Measurements from ENCODE around the gene MRGPRX2.

The MRGPRX2 gene

GRCh38 chr11:19060629-19061028 lies at the start of gene MRGPRX2:
MRGPRX2 (minus strand) TSS chr11:19060717; CDS start chr11:19056402, 4,315 bp downstream.
- DNase-seq (ENCODE audit: low read depth) = no peak

DNA sequence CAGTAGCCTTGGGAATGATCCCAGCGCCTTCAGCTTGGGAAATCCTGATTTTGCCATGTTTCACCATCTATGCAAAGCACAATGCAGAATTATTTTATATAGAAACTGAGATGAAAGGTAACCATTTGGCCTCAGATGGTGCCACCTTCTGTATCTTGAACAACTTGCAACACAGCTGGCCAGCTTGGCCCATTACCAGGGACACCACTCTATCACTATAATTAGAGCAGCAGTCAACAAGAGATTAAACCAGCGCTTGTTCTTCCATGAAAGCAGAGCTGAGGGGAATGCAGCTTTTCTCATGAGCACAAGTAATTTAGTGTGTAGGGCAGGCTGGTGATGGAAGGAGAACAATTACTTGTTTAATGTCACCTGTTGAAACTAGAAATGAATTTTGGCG lies 49.8 kb upstream of the MRGPRX2 start:
- no peak for DNase-seq (ENCODE audit: low read depth)

DNA sequence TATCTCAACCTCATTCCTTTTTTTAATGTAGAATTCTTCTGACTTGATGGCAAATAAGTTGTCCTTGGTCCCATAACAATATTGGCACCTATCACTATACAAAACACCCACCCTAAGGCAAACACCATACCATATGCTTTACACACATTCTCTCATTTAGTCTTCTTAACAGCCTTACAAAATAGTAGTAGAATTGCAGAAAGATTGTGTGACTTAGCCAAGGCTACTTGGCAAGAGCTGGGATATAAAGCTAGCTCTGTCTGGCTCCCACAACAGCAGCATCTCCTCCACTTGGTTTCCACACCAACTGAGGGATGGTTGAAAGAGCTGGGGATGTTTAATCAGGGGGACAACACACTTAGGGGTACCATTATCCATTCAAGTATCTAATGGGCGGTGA lies 46.6 kb upstream of the MRGPRX2 start:
- DNase-seq (ENCODE audit: low read depth) = no peak

GRCh38 chr11:19105011-19105410 lies 44.5 kb upstream of the MRGPRX2 start:
- no peak for DNase-seq (ENCODE audit: low read depth)

GRCh38 chr11:19102521-19102900 lies 42.0 kb upstream of the MRGPRX2 start:
- no peak for DNase-seq (ENCODE audit: low read depth)

DNA sequence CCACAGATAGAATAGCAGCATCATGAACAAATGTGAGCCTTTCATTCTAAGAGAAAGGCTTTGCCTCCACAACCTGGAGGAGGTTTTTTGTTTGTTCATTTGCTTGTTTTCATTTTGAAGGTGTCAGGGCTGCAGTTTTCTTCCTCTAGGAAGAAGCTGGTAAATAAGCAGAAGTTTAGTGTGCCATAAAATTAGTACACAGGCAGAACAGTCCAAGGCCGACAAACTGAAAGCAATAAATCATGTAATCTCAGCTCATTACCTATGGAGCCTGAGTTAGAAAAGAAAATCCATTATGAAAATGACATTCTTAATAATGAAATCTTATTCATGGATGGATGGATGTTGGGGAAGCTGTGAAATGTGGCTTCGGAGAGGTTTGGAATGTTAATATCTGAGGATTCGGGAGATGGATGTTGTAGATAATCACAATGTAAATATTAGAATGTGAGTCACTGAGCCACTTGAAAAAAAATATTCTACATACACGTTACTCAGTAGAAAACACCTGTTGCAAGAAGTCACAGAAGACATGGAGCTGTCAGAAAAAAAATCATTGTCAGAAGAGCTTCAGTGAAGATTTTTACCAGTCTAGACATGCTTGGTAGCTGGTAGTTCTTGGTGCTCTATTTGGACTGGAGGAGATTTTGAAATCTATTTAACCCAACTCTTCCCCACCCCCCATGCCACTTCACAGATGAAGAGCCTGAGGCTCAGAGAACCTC lies 41.4 kb upstream of the MRGPRX2 start:
- no peak for DNase-seq (ENCODE audit: low read depth)

DNA sequence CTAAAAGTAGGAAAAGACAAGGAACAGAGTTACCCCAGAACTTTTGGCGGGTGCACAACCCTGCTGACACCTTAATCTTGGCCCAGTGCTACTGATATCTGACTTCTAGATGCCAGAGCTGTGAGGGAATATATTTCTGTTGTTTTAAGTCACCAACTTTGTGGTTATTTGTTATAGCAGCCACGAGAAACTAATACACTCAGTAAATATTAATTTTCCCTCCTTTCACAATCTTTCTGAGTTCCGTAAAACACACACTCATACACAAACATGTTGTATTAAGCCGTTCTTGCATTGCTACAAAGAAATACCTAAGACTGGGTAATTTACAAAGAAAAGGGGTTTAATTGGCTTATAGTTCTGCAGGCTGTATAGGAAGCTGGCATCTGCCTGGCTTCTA lies 40.4 kb upstream of the MRGPRX2 start:
- DNase-seq (ENCODE audit: low read depth) = no peak

DNA sequence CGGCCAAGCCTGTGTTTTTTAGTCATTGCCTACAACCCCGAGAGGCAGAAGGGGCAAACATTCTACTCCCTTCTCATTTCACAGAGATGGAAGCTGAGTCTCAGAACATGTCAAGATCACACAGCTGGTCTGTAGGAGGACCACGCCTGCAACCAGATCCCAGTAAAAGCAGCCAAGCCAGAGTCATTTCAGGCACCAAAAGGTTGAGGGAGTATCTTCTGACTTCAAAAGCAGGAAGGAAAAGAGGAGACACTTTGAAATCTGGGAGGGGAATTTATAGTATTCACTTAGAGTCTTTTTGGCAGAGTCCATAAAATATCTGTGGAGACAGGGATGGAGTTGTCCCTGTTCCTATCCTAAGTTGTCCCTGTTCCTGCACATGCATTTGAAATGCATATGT lies 38.6 kb upstream of the MRGPRX2 start:
- DNase-seq (ENCODE audit: low read depth) = no peak

- DNase-seq (ENCODE audit: low read depth) = no peak
Observed at GRCh38 chr11:19094859-19095258, 34.3 kb upstream of the MRGPRX2 start.

GRCh38 chr11:19093976-19094375 lies 33.5 kb upstream of the MRGPRX2 start:
- DNase-seq (ENCODE audit: low read depth) = no peak

- DNase-seq (ENCODE audit: low read depth) = no peak
Observed at GRCh38 chr11:19092850-19093249, 32.3 kb upstream of the MRGPRX2 start.

GRCh38 chr11:19092342-19092741 lies 31.8 kb upstream of the MRGPRX2 start:
- DNase-seq (ENCODE audit: low read depth) = no peak

- DNase-seq (ENCODE audit: low read depth) = no peak
Observed at GRCh38 chr11:19091366-19091765, 30.8 kb upstream of the MRGPRX2 start.

DNA sequence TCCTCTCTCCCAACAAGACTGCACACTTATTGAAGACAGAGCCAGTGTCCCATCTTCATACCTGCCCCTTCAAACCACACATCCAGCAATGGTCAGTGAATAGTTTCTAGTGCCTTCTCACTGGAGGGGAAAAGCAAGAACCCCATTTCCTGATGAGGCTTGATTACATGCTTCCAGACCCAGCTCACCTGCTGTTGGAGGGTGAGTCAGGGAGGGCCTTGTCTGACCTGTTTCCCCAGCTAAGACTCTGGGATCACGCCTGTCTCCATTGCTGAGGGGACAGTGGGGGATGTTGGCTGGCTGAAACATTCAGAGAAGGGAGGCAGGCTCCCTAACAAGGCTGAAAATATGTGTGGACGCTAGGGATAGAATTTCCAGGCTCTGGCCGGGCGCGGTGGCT lies 28.9 kb upstream of the MRGPRX2 start:
- DNase-seq (ENCODE audit: low read depth) = no peak

DNA sequence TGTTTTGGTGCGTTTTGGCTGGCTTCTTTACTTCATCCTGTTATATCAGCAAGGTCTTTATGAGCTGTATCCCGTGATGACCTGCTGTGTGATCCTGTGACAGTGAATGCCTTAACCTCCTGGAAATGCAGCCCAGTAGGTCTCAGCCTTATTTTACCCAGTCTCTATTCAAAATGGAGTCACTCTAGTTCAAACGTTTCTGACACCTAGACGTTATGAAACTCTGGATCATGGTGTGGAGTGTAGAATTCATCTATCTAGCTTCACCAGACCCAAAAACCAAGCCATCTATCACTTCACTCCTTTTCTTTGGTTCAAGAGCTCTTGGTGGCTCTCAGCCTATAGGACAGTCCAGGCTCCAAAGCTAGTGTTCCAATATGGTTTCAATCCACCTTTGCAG lies 28.3 kb upstream of the MRGPRX2 start:
- no peak for DNase-seq (ENCODE audit: low read depth)

DNA sequence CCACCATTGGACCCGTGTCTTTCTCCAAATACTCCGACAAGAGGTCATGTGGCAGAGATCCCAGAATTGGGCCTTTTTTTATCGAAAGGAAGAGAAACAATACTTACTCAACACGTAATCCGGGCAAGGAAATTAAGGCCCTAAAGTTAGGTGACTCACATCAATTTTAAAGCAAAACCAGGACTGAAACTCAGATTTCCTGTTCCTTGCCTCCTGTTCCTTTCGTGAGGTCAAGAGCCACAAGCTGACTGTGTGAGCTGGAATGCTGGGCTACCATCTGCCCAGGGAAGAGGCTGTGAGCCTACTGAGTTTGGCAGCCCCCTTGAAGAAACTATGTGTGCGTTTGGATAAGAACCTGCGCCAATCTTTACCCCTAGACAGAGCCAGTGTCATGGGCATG lies 27.1 kb upstream of the MRGPRX2 start:
- no peak for DNase-seq (ENCODE audit: low read depth)

GRCh38 chr11:19084661-19085315 lies 24.3 kb upstream of the MRGPRX2 start:
- DNase-seq (ENCODE audit: low read depth) = no peak

- no peak for DNase-seq (ENCODE audit: low read depth)
Observed at GRCh38 chr11:19083166-19083565, 22.6 kb upstream of the MRGPRX2 start.

DNA sequence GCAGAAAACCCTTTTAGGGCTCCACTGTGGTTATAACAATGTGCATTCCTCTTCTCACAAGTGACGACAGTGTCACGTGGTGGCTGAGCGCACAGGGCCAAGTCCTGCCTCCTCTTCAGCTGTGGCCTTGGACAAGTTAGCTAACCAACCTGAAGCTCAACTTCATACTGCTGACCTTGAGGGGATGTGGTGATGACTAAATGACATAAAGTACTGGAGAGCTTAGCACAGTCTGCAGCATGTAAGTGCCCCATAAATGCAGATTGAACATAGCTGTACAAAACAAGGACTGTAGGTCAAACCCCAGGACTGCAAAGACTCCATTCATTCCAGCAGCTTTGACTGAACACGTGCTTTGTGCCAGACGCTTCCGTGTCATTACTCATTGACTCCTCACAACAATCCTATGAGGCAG lies 20.1 kb upstream of the MRGPRX2 start:
- DNase-seq (ENCODE audit: low read depth) = no peak

- no peak for DNase-seq (ENCODE audit: low read depth)
Observed at GRCh38 chr11:19079643-19080440, 19.3 kb upstream of the MRGPRX2 start.

DNA sequence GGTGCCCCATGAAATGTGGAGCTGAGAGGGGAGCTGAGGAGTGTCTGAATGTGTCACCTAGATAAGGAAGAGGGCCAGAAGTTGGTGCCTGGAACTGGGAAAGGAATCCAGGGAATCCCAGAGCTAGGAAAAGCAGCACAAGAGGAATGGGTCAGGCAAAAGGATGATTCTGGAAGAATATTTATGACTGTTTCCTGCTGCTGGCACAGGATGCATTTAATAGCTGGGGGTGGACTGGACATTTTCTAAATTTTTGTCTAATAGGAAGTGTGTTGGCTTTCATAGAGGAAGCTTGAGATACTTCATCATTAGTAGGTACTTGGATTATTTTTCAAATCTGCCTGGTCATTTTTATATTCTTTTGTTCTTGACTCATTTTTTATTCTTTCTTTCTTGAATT lies 17.4 kb upstream of the MRGPRX2 start:
- no peak for DNase-seq (ENCODE audit: low read depth)

DNA sequence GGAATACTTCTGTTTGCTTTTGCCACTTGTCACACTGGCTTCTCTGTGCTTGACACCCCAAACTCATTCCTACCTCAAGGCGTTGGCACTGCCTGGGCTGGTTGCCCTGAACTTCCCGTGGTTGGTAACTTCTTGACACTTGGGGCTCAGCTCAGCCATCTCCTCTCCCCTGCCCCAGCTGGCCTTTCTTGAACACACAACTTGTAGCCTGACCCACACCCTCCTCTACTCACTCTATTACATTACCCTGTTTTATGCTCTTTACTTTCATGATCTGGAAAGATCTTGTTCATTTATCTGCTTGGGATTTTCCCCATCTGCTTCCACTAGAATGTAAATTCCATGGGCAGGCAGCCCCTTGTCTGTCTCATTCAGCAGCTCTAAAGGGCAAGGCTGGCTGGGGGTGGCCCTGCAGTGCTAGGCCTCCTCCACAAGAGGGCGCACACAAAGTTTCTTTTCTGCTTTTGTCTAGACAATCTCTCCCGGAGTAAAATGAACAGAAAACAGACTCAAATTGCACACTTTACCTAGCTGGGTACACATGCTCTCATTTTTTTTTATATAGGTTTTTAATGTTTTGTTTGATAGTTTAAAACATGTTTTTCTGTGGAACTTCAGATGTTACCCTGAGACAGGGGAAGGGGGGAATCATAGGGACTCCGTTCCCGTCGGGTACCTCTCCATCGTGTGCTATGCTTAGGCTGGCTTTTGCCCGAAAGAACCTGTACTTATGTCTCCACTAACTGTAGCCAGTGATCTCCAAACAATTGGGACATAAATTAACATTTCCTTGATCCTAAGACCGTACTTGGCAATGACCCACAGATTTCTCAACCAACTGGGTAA lies 16.4 kb upstream of the MRGPRX2 start:
- peak; percentile 26 for DNase-seq (ENCODE audit: low read depth)

All from stimulated activated CD4-positive, alpha-beta T cell treated with anti-CD3 and anti-CD28 coated beads, Interleukin-2, amount 100 ng/mL, for 4 hours (primary cell).